NCI-H1105 (cell line): ENCODE results near the gene STX10.
"Not testable (repeated sequence)": the region's sequence is repeated elsewhere in the genome, so short reads cannot be mapped to it uniquely, and the experiment has no call there.

Experiments used
- DNase-seq: peaks from one replicate; lab custom pipeline; 2025; lab: John Stamatoyannopoulos, UW

Gene STX10, protein sequence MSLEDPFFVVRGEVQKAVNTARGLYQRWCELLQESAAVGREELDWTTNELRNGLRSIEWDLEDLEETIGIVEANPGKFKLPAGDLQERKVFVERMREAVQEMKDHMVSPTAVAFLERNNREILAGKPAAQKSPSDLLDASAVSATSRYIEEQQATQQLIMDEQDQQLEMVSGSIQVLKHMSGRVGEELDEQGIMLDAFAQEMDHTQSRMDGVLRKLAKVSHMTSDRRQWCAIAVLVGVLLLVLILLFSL

DNA sequence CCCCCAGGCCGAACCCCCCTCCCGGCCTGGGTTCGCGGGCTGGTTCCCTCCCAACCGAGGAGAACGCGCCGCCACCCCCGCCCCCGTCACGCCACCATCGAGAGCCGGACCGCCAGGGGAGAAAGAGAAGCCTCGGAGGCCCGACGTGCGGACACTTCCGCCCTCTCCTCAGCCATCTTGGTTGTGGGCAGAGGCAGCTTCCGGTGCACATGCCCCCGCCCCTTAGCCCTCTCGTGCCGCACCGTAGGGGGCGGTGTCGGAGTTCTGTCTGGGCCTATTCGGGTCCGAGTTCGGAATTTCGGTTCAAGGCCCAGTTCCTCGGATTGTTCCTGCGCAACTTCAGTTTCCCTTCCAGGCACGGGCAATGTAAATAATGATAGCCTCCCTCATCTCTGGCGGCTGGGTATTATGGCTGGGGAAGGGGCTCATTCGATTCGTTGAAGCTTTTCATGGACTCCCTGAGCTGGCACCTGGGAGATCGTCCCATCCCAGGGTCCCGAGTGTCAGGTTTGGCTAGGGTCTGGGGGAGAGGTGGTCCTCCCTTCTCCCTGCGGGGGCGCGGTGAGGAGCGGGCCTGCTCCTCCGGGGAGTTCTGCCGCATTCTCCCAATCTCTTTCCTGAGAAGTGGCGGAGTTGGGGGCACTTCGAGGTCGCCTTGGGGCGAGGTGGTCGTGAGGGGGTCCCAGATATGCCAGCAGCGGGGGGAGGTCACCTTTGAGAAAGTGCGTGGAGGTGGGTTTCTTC lies at the start of gene STX10, which contains the start of gene IER2:
Gene STX10, minus strand, starts transcription at position 189 of the 744 bp plus-strand sequence. CDS start 202 bp downstream, outside the sequence.
Gene IER2, plus strand, starts transcription at position 225 of the 744 bp plus-strand sequence. CDS start 2,776 bp downstream, outside the sequence.
- DNase-seq: peak; percentile 92

DNA sequence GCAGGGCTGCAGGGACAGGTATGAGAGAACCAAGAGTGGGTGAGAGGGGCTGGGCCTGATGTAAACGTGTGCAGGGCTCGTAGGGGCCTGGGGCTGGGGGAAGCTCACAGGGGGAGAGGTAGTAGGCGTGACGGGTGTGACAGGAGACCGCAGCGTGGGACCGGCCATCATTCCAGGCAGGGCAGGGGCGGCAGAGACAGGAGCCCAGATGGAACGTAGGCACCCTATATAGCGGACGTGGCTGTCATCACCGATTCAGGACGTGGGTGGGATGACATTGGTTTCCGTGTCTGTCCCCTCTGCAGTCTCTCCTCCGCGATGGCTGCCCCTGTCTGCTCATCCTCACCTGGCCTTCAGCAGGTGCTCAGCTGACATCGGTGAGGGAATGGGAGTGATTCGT lies 48.5 kb upstream of the STX10 start:
- DNase-seq: no peak

DNA sequence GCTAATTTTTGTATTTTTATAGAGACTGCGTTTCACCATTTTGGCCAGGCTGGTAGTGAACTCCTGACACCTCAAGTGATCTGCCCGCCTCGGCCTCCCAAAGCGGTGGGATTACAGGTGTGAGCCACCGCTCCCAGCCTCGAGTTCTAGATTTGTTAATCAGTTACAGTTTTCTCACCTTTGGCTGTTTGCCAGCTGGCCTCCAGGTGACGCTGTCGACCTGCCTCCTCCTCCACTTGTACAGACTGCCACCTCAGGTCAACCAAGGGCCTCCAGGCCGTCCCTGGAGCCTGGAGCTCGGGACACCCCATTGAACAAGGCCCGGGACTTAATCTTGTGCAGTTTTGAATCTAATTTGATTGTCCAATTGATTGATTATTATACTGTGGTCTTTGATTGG lies 45.5 kb upstream of the STX10 start:
- DNase-seq: no peak

DNA sequence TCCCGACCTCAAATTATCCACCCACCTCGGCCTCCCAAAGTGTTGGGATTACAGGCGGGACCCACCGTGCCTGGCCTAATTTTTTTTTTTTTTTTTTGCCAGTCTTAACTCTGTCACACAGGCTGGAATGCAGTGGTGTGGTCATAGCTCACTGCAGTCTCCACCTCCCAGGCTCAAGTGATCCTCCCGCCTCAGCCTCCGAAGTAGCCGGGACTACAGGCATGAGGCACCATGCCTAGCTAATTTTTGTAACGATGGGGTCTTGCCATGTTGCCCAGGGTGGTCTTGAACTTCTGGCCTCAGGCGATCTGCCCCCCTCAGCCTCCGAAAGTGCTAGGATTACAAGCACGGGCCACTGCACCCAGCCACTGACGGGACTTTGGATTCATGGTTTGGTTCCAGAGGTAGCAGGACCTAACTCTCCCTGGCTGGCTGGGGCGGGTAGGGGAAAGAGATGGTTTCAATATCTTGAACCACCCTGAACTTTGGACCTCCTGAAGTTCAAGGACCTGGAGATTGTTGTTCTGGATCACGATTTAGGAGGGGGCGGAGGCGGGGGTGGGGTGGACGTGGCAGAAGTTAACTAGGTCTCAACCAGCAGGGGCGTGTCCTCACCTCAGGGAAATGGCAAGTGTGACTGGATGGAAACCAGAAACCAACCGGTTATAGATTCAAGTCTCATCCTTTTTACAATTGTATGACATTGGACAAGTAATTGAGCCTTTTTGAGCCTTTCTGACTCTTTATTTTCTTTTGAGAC lies 40.8 kb upstream of the STX10 start:
- no peak for DNase-seq

DNA sequence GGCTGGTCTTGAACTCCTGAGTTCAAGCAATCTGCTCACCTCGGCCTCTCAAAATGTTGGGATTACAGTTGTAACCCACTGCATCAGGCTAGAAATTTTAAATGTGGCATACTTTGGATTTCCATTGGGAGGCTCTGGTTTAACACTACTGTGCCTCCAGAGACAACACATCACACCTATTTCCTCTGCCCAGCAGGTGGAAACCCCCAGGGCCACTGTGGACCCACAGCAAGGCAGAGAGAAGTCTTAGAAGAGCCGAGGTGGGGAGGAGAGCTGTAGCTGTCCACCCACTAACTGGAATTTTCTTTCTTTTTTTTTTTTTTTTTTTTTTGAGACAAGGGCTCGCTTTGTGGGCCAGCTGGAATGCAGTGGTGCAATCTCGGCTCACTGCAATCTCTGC lies 39.4 kb upstream of the STX10 start:
- DNase-seq: no peak

DNA sequence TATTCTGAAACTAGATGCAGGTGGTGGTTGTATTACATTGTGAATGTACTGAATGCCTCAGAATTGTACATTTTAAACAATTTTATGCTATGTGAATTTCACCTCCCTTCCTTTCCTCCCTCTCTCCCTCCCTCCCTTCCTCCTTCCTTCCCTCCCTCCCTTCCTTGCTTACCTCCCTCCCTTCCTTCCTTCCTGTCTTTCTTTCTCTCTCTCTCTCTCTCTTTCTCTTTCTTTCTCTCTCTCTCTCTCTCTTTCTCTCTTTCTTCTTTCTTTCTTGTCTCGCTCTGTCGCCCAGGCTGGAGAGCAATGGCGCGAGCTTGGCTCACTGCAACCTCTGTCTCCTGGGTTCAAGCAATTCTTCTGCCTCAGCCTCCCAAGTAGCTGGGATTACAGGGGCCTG lies 37.2 kb upstream of the STX10 start:
- DNase-seq: no peak

DNA sequence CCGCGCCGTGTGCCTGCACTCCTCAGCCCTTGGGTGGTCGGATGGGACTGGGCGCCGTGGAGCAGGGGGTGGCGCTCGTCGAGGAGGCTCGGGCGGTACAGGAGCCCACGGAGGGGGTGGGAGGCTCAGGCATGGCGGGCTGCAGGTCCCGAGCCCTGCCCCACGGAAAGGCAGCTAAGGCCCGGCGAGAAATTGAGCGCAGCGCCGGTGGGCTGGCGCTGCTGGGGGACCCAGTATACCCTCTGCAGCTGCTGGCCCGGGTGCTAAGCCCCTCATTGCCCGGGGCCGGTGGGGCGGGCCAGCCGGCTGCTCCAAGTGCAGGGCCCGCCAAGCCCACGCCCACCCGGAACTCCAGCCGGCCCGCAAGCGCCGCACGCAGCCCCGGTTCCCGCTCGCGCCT lies 36.5 kb upstream of the STX10 start:
- not testable (repeated sequence) for DNase-seq

DNA sequence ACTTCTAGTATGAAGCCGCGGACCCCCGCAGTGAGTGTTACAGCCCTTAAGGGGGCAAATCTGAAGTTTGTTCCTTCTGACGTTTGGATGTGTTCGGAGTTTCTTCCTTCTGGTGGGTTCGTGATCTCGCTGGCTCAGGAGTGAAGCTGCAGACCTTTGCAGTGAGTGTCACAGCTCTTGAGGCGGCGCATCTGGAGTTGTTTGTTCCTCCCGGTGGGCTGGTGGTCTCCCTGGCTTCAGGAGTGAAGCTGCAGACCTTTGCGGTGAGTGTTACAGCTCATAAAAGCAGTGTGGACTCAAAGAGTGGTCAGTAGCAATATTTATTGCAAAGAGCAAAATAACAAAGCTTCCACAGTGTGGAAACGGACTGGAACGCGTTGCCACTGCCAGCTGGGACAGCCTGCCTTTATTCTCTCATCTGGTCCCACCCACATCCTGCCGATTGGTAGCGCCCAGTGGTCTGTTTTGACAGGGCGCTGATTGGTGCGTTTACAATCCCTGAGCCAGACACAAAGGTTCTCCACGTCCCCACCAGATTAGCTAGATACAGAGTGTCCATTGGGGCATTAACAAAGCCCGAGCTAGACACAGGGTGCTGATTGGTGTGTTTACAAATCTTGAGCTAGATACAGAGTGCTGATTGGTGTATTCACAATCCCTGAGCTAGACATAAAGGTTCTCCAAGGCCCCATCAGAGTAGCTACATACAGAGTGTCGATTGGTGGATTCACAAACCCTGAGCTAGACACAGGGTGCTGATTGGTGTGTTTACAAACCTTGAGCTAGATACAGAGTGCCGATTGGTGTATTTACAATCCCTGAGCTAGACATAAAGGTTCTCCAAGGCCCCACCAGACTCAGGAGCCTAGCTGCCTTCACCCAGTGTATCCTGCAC lies 35.8 kb upstream of the STX10 start:
- not testable (repeated sequence) for DNase-seq

DNA sequence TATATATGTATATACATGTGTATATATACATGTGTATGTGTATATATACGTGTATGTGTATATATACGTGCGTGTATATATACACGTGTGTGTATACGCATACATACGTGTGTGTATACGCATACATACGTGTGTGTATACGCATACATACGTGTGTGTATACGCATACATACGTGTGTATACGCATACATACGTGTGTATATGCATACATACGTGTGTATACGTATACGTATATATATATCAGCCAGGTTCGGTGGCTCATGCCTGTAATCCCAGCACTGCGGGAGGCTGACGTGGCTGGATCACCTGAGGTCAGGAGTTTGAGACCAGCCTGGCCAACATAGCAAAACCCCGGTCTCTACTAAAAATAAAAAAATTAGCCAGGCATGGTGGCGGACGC lies 34.8 kb upstream of the STX10 start:
- not testable (repeated sequence) for DNase-seq

DNA sequence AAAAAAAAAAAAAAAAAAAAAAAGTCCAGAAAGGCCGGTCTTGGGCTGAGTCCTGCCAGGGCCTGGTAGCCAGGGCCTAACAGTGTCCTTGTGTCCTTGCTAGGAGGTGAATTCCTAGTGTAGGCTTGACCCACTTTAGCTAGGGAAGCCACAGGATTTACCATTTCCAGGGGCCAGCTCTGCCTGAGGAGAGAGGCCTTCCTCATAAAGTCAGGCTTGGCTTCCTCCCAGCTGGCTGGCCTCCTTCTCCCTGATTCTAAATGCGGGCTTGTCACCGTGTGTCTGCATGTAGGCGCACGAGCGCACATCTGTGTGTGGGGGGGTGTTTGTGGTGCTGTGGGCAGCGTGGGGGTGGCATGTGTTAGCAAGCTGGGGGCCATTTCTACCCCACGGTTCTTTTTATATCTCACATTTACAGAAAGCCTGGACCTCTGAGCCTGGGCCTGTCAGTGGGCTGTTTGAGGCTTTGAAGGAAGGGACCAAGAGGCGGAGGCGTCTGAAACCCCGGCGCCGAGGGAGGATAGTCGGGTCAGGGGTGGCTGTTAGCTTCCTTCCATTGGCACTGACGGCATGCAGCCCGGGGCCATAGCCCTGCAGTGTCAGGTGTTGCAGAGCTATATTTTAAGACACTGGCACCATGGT lies 31.7 kb upstream of the STX10 start:
- no peak for DNase-seq

DNA sequence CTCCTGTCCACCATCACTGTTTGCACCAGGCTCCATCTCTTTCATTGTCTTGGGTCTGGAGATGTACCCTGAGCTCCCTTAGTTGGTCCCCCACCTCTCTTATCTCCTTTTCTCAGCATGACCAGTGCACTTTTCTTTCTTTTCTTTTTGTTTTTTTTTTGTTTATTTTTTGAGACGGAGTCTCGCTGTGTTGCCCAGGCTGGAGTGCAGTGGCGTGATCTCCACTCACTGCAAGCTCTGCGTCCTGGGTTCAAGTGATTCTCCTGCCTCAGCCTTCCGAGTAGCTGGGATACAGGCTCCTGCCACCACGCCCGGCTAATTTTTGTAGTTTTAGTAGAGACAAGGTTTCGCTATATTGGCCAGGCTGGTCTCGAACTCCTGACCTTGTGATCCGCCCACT lies 28.1 kb upstream of the STX10 start:
- not testable (repeated sequence) for DNase-seq

DNA sequence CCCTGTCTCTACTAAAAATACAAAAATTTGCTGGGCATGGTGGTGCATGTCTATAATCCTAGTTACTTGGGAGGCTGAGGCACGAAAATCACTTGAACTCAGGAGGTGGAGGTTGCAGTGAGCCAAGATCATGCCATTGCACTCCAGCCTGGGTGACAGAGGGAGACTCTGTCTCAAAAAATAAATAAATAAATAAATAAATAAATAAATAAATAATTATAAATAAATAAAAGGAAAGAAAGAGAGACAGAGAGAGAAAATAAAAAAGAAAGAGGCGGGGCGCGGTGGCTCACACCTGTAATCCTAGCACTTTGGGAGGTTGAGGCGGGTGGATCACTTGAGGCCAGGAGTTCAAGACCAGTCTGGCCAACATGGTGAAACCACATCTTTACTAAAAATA lies 27.4 kb upstream of the STX10 start:
- DNase-seq: not testable (repeated sequence)

DNA sequence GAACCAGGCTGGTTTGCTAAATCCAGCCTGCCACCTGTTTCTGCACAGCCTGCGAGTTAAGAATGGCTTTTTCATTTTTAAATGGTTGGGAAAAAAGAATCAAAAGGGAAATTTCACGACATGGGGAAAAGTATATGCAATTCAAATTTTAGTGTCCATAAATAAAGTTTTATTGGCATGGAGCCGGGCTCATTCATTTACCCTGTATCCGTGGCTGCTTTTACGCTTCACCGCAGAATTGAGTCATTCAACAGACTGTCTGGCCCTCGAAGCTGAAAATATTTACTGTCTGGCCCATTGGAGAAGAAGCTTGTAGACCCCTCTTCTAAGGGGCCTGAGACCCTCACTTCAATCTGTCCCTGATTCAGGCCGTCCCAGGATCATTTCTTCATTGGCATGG lies 26.2 kb upstream of the STX10 start:
- DNase-seq: no peak

DNA sequence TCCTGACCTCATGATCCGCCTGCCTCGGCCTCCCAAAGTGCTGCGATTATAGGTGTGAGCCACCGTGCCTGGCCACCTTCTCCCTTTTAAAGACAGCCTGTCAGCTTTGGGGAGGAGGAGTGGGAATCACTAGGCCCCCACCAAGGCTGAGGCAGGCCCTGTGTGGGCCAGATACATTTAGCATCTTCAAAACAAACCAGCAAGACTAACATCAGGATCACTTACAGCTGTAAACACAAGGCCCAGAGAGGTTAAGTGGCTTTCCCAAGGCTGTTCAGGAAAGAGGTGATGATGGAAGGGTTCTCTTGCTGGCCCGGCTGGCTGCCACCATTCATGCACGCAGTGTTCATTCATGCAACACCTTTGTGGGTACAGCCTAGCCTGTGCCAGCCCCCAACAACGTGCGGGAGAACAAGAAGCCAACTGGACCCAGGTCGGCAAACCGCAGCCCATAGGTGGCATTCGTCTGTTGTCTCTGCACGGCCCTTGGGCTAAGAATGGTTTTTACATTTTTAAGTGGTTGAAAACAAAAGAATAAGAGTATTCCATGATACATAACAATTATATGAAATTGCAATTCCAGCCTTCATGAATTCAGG lies 23.1 kb upstream of the STX10 start:
- no peak for DNase-seq

DNA sequence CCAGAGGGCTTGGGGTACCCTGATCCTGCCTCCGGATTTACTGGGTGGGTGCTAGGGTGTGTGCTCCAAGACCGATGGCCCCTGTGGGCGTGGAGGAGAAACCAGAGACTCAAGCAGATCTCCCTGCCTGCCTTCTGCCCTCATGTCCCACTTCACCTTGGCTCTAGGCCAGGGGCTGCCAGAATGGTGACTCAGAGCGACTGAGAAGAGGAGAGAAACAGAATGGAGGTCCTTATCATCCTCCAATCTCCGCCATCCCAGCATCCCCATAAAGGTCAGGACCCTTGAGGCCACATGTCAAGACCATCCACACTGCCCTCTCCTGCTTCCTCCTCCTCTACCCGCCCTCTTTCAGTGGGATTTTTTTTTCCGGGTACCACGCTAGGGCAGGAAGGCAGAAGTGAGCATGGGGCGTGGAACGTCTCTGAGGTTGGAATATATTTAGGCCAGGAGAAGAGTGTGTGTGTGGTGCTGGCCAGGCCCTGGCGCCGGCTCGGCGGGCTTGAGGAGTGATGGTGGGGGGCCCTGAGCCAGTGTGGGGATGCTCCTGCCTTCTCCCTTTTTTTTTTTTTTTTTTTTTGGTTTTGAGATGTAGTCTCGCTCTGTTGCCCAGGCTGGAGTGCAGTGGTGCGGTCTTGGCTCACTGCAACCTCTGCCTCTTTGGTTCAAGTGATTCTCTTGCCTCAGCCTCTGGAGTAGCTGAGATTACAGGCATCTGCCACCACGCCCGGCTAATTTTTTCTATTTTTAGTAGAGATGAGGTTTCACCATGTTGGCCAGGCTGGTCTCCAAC lies 22.4 kb upstream of the STX10 start:
- DNase-seq: no peak

DNA sequence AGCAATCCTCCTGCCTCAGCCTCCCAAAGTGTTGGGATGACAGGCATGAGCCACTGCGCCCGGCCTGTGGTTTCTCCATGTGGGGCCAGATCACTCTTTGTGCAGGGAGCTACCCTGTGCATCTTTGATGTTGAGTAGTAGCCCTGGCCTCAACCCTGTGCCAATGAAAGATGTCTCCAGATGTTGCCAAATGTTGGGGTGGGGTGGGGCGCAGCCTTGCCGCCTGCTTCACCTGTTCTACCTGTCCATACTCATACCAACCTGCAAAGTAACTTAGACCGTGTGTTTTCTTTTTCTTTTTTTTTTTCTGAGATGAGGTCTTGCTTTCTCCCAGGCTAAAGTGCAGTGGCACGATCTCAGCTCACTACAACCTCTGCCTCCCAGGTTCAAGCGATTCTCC lies 21.0 kb upstream of the STX10 start:
- DNase-seq: no peak

DNA sequence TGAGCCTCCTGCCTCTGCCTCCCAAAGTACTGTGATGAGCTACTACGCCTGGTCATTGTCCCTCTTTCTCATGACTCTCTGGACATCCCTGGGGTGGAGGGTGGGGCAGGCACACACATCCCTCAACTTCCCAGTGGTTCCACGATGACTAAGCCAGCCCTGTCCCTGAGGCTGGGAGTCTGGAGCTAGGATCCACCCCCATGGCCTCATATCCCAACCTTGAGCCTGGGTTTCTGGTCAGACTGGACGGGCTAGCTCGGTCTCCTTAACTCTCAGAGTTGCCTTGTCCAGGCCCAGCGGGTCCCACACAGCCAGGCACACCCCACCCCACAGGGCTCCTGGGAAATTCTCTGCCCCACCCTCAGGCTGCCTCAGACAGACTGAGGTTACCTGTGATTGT lies 19.6 kb upstream of the STX10 start:
- DNase-seq: no peak

DNA sequence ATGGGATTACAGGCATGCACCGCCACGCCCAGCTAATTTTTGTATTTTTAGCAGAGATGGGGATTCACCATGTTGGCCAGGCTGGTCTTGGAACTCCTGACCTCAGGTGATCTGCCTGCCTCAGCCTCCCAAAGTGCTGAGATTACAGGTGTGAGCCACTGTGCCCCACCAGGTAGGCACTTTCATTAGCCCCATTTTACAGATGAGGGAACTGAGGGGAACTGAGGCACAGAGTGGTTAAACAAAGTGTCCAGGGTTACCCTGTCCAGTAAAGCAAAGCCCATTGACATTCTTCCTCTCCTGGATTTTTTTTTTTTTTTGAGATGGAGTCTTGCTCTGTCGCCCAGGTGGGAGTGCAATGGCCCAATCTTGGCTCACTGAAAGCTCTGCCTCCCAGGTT lies 16.0 kb upstream of the STX10 start:
- not testable (repeated sequence) for DNase-seq

DNA sequence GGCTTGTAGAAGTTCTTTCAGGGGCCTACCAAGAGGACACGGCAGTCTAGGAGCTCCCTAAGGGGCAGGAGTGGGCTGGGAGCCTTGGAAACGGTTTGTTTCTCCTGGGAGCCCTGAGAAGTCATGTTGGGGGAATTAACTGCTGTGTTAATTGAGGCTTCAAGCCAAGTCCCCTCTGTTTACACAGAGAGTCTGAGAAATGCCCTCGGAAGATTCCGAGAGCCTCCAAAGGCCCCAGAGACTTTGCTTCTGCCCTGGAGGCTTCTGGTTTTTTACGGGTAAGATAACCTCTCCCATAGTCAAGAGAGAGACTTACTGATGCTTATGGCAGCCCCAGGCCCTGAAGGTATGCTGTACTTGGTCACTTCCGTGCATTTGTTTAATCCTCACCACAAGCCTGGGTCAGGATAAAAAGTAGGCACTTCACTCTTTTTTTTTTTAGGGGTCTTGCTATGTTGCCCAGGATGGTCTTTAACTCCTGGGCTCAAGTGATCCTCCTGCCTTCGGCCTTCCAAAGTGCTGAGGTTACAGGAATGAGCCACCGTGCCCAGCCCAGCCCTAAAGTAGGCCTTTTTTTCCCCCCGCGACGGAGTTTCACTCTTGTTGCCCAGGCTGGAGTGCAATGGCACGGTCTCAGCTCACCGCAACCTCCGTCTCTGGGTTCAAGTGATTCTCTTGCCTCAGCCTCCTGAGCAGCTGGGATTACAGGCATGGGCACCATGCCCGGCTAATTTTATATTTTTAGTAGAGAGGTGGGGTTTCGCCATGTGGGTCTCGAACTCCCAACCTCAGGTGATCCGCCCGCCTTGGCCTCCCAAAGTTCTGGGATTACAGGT lies 15.2 kb upstream of the STX10 start:
- DNase-seq: no peak
